NCI-H2227 (cell line): ENCODE results near the gene ZNF236.
"Not testable (repeated sequence)": the region's sequence is repeated elsewhere in the genome, so short reads cannot be mapped to it uniquely, and the experiment has no call there.

ENCODE experiments used
- DNase-seq: peaks from one replicate; lab custom pipeline; 2025; ENCODE audit not compliant: unreplicated experiment; lab: John Stamatoyannopoulos, UW

Gene ZNF236

GRCh38 chr18:76822506-76823160 is at the start of gene ZNF236:
Gene ZNF236, plus strand, starts transcription at chr18:76822557. Its CDS starts 51 bp downstream, at chr18:76822608.
- DNase-seq: peak; percentile 89

GRCh38 chr18:76772665-76773064 is 49.7 kb upstream of the ZNF236 start:
- no peak for DNase-seq

GRCh38 chr18:76777036-76777435 is 45.3 kb upstream of the ZNF236 start:
- not testable (repeated sequence) for DNase-seq

- DNase-seq: no peak
Observed at GRCh38 chr18:76783786-76784484, 38.4 kb upstream of the ZNF236 start.

DNA sequence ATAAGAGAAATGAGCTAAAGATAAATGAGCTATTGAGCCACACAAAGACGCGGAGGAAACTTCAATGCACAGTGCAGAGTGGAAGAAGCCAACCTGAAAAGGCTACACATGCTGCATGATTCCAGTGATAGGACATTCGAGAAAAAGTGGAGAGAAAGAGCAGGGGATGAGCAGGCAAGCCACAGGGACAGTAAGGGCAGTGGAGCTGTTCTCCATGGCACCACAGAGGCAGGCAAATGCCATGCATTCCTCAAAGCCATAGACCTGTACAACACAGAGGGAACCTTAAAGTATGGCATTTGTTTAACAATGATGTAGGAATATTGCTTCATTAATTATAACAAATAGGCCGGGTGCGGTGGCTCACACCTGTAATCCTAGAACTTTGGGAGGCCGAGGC is 36.5 kb upstream of the ZNF236 start:
- DNase-seq: no peak

DNA sequence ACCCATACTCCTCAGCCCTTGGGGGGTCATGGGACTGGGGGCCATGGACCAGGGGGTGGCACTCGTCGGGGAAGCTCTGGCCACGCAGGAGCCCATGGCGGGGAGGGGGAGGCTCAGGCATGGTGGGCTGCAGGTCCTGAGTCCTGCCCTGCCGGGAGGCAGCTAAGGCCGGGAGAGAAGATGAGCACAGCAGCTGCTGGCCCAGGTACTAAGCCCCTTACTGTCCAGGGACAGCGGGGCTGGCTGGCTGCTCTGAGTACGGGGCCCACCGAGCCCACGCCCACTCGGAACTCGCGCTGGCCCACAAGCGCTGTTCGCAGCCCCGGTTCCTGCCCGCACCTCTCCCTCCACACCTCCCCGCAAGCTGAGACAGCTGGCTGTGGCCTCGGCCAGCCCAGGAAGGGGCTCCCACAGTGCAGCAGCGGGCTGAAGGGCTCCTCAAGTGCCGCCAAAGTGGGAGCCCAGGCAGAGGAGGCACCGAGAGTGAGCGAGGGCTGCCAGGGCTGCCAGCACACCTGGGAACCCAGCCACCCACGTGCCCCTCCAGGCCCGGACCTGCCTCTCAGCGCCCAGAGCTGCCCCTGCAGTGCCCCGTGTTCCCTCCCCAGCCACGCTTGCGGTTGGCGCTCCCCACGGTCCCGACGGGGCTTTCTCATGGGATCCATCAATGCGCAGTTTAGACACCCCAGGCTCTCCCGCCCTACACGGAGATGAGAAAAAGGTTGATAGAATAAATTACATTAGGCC is 33.6 kb upstream of the ZNF236 start:
- DNase-seq: no peak

DNA sequence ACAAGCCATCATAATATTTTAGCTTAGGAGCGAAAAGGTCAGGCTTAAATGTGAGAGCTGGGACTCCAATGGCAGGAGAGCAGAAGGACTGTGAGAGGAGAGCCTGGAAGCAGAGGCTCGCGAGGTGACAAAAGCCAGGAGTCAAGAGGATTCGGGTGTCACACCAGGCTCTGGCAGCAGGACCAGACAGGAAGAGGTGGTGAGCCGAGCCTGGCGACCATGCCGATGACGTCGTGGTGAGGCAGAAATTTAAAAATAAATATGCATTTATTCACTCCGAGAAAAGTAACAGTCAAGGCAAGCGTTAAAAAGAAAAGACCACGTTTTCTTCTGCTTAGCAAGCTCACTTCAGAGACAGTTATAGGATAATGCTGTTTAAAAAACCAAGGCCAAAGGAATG is 31.3 kb upstream of the ZNF236 start:
- DNase-seq: no peak

- no peak for DNase-seq
Observed at GRCh38 chr18:76791642-76792041, 30.7 kb upstream of the ZNF236 start.

DNA sequence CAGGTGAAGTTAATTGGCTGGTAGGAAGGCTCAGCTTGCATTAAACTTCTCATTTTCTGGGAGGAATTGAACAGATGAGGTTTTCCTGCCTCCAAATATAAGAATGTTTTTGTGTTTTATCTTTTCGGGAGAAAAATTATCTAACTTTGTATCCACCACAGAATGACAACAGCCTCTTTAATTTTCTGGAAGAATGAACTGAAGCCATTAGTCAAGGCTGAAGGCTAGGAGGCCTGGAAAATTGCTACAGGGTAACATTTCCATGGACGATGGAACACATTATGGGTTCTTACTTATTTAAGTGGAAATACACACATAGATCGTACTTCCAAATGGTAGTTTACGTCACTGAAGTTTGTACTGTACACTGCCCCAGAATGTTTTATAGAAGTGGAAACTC is 28.0 kb upstream of the ZNF236 start:
- no peak for DNase-seq

DNA sequence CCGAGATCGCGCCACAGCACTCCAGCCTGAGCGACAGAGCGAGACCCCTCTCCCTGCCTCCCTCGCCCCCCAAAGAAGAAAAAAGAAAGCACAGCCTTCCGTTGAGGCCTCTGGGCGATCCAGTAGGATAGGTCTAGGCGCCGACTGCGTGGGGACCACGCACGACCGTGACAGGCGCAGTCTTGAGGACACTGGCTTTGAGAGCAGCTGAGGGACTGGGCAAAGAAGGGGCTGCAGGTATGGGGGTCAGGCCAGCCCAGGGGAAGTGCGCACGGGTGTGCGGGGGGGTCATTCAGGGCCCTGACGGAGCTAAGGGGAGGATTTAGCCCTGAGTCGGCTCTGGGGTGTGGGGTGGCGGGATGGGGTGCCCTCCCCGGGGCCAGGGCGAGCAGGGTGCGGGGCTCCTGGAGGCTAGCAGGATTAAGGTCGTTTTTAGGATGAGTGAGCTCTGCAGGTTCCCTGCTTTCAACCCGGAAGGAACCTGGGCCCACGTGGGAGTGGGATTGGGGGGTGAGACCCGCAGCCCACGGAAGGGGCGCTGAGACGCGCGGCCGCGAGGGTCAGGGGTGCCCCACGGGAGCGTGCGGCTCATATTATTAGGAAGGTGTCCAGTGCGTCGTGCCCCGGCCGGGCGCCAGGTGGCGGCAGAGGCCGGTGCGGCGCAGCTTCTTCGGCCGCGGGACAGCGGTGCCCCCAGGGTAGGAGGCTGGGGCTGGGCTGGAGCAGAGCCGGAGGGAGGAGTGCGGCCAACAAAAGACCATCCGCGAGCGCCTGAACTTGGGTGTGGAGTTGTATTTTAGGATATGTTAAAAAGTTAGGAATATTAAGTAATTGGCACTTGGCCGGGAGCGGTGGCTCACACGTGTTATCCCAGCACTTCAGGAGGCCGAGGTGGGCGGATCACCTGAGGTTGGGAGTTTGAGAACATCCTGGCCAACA is 20.5 kb upstream of the ZNF236 start:
- peak; percentile 73 for DNase-seq

- no peak for DNase-seq
Observed at GRCh38 chr18:76803413-76803812, 18.9 kb upstream of the ZNF236 start.

- DNase-seq: peak; percentile 77
Observed at GRCh38 chr18:76803814-76804213, 18.5 kb upstream of the ZNF236 start.

DNA sequence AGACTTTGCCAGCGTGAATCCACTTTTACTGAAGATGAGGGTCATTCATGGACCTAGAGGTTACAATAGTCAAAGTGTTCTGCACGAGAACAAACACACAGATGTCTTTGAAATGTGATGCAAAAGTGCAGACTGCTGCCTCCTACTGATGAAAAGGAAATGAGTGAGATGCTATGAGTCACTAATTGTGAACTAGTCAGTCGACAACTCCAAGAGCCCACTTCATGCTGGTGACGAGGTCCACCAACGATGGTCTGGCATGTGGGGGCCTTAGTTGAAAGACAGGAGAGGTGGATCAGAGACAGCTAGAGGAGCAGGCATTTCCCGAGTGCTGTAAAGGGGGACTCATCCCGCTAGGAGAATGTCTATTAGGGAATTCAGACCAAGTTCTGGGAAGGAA is 17.1 kb upstream of the ZNF236 start:
- DNase-seq: no peak

- DNase-seq: no peak
Observed at GRCh38 chr18:76806301-76806700, 16.1 kb upstream of the ZNF236 start.

GRCh38 chr18:76808561-76808960 is 13.8 kb upstream of the ZNF236 start:
- no peak for DNase-seq

DNA sequence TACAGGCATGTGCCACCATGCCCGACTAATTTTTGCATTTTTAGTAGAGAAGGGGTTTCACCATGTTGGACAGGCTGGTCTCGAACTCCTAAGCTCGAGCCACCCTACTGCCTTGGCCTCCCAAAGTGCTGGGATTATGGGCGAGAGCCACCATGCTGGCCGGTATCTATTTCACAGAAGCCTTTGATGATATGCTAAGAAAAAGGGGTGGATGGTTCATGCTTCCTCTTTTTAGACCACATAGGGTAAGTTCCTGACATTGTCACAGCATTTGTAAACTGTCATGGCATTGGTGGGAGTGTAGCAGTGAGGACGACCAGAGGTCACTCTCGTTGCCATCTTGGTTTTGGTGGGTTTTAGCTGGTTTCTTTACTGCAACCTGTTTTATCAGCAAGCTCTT is 10.8 kb upstream of the ZNF236 start:
- not testable (repeated sequence) for DNase-seq

DNA sequence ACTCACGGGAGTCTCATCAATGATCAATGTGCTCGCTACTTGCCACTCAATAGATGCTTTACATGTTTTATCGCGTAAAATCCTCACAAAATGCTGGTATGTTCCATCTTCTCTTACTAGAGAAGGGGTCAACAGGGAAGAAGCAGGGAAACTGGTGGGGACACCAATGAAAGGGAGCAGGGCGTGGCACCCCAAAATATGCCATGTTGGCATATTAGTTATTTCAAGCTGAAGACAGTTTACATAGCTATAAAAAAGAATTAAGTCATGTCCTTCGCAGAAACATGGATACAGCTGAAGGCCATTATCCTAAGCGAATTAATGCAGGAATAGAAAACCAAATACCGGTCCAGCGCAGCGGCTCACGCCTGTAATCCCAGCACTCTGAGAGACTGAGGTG is 8.1 kb upstream of the ZNF236 start:
- DNase-seq: no peak

GRCh38 chr18:76816127-76816526 is 6.2 kb upstream of the ZNF236 start:
- DNase-seq: no peak

DNA sequence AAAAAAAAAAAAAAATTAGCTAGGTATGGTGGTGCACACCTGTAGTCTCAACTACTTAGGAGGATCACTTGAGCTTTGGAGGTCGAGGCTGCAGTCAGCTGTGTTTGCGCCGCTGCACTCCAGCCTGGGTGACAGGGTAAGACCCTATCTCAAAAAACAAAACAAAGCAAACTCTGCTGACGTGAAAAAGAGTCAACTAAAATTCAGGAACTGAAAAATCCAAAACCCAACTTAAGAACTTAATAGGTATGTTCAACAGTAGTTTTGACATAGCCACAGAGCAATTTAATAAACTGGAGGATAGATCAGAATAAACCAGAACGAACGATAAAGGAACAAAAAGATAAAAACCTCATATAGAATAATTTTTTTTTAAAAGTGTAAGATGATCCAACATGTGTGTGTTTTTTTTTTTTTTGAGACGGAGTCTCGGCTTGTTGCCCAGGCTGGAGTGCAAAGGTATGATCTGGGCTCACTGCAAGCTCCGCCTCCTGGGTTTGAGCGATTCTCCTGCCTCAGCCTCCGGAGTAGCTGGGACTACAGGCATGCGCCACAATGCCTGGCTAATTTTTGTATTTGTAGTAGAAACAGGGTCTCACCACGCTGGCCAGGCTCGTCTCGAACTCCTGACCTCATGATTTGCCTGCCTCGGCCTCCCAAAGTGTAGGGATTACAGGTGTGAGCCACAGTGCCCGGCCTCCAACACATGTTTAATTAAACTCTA is 4.3 kb upstream of the ZNF236 start:
- DNase-seq: no peak

- DNase-seq: no peak
Observed at GRCh38 chr18:76819411-76820136, 2.8 kb upstream of the ZNF236 start.
